Measurements from ENCODE around the gene AFF1. TPM values are rescaled to one million over a fixed set of nuclear protein-coding genes. Genes with fewer than 3 reads are reported as not detected.

The AFF1 gene
- total RNA-seq, 1 experiment from 2014 or later, result 93.4 TPM

GRCh38 chr4:87180767-87181166, 246.0 kb downstream of the AFF1 start:
- ChIA-PET POLR2A (interaction anchor here (0.6 kb wide), 1 partner anchor 1654 kb away, joined by 4 read pairs; no protein-coding TSS in a partner anchor), CTCF (no interaction called here)
- Mint-ChIP-seq H3K4me1 (no peaks in the 10 kb centered on the region), H3K27ac (no peak overlapping the region), H3K4me3 (no peak overlapping the region), H3K36me3 (peaks cover 3% of the 10 kb centered on the region; the same call in 1 of the 2 replicates), H3K27me3 (ENCODE audit: low read depth) (no peaks in the 10 kb centered on the region), H3K9me3 (no peaks in the 10 kb centered on the region)
- ATAC-seq, result no peak
- TF ChIP-seq ETV6 (CRISPR knock-in tag; IDR thresholded peaks at IDR 0.05) (no peak), FOXP4 (CRISPR knock-in tag; IDR thresholded peaks at IDR 0.05) (no peak), TP53 (CRISPR knock-in tag; IDR thresholded peaks at IDR 0.05) (no peak), GABPB1 (CRISPR knock-in tag; IDR thresholded peaks at IDR 0.05) (no peak), HMGXB4 (CRISPR knock-in tag; IDR thresholded peaks at IDR 0.05) (no peak), NFATC4 (CRISPR knock-in tag; IDR thresholded peaks at IDR 0.05) (no peak), NFYB (CRISPR knock-in tag; conservative IDR thresholded peaks at IDR 0.05; ENCODE audit: low read depth) (no peak), IRF1 (CRISPR knock-in tag; IDR thresholded peaks at IDR 0.05) (no peak), ZNF317 (CRISPR knock-in tag; IDR thresholded peaks at IDR 0.05; ENCODE audit: borderline replicate concordance, low read depth) (no peak), ATF2 (CRISPR knock-in tag; IDR thresholded peaks at IDR 0.05; ENCODE audit: borderline replicate concordance, low read depth) (no peak), TEAD4 (CRISPR knock-in tag; IDR thresholded peaks at IDR 0.05) (no peak), PREB (CRISPR knock-in tag; IDR thresholded peaks at IDR 0.05; ENCODE audit: borderline replicate concordance) (no peak), ATF3 (CRISPR knock-in tag; conservative IDR thresholded peaks at IDR 0.05) (no peak), NR2C2 (CRISPR knock-in tag; IDR thresholded peaks at IDR 0.05) (no peak), ZNF425 (CRISPR knock-in tag; conservative IDR thresholded peaks at IDR 0.05) (no peak), CDX4 (CRISPR knock-in tag; IDR thresholded peaks at IDR 0.05; ENCODE audit: borderline replicate concordance) (no peak)
- no peak for DNase-seq (ENCODE audit: low spot score)

Measured in WTC11 (cell line).